ENCODE measurements around the gene STIM2. TPM values are rescaled to one million over a fixed set of nuclear protein-coding genes. Genes with fewer than 3 reads are reported as not detected.

The STIM2 gene
- total and polyA plus RNA-seq, 2 donors, result 14.9 to 34.9 TPM

GRCh38 chr4:27050731-27051130 is 190.1 kb downstream of the STIM2 start:
- Histone ChIP-seq H3K4me1 (ENCODE audit: insufficient read depth) (no peaks in the 10 kb centered on the region), H3K36me3 (ENCODE audit: insufficient read depth) (no peaks in the 10 kb centered on the region), H3K4me3 (ENCODE audit: low read depth, low read length) (no peak overlapping the region), H3K27ac (ENCODE audit: low read depth) (no peak overlapping the region)
- no peak for DNase-seq (ENCODE audit: extremely low spot score)
- 91% methylated on average over 3 of the region's 3 CpGs for WGBS

GRCh38 chr4:27055221-27055760 is 194.7 kb downstream of the STIM2 start:
- DNase-seq (ENCODE audit: extremely low spot score), result no peak
- Histone ChIP-seq H3K36me3 (ENCODE audit: insufficient read depth) (no peaks in the 10 kb centered on the region), H3K4me1 (ENCODE audit: insufficient read depth) (no peaks in the 10 kb centered on the region), H3K27ac (ENCODE audit: low read depth) (no peak overlapping the region), H3K4me3 (ENCODE audit: low read depth, low read length) (no peak overlapping the region)
- 69% methylated on average over 3 of the region's 3 CpGs for WGBS

DNA sequence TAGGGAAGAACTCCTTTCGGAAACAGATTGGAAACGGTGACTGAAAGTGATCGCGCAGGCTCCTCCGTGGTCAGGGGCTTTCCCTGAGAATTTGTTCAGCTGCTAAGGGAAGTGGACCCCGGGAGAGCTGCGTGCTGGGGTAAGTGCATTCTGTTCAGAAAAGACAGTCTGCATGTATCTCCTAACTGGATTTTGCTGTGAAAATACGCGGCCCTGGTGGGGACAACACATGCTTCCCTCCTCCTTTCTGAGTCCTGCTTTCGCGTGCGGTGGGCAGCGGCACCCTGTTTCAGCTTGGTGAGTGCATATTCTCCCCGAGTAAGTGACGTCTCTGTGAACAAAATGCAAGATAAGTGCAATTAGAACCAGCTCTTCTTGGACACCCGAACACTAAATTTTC is 195.6 kb downstream of the STIM2 start:
- no peak overlapping the region for H3K27ac ChIP-seq (ENCODE audit: low read depth)
- no peak overlapping the region for H3K4me3 ChIP-seq (ENCODE audit: low read depth, low read length)
- no peaks in the 10 kb centered on the region for H3K36me3 ChIP-seq (ENCODE audit: insufficient read depth)
- 93% methylated on average over 16 of the region's 16 CpGs for WGBS
- no peak for DNase-seq (ENCODE audit: extremely low spot score)
- H3K4me1 ChIP-seq (ENCODE audit: insufficient read depth), result no peaks in the 10 kb centered on the region

- DNase-seq (ENCODE audit: extremely low spot score), result no peak
- H3K36me3 ChIP-seq (ENCODE audit: insufficient read depth), result no peaks in the 10 kb centered on the region
Measured at GRCh38 chr4:27057053-27057452, 196.4 kb downstream of the STIM2 start.

GRCh38 chr4:27057662-27058061 is 197.0 kb downstream of the STIM2 start:
- no peaks in the 10 kb centered on the region for H3K4me1 ChIP-seq (ENCODE audit: insufficient read depth)
- no peak overlapping the region for H3K4me3 ChIP-seq (ENCODE audit: low read depth, low read length)
- no peaks in the 10 kb centered on the region for H3K36me3 ChIP-seq (ENCODE audit: insufficient read depth)
- DNase-seq (ENCODE audit: extremely low spot score), result no peak
- WGBS, result 80% methylated on average over 6 of the region's 6 CpGs
- H3K27ac ChIP-seq (ENCODE audit: low read depth), result no peak overlapping the region

More at GRCh38 chr4:27057053-27057452, 196.4 kb downstream of the STIM2 start:
- WGBS, result 83% methylated on average over 10 of the region's 10 CpGs
- Histone ChIP-seq H3K27ac (ENCODE audit: low read depth) (no peak overlapping the region), H3K4me1 (ENCODE audit: insufficient read depth) (no peaks in the 10 kb centered on the region), H3K4me3 (ENCODE audit: low read depth, low read length) (no peak overlapping the region)

DNA sequence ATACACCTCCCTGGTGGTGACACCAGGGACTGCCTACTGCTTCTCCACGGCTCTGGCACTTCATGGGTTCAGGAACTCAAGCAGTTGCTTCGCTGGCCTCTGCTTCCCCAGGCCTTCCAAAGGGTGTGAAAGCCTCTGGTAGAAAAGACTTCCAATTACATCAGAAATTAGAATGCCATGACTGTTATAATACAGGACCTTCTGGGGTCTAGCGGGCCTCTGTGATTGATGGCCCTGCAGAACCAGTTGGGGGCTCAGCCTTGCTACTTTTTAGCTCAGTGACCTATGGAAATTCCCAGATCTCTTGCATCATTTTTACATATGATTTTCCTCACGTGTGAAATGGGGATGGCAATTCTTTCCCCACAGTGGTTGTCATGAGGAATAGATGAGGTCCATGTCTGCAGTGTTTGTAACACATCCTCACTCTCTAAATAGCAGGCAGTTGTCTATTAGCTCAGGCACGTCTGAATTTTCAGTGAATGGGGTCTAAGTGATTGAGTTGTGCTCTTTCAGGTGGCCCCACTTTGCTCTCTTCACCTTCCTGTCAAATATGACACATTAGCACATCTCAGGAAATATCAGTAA is 198.3 kb downstream of the STIM2 start:
- 63% methylated on average over 5 of the region's 5 CpGs for WGBS
- H3K4me3 ChIP-seq (ENCODE audit: low read depth, low read length), result no peak overlapping the region
- no peaks in the 10 kb centered on the region for H3K36me3 ChIP-seq (ENCODE audit: insufficient read depth)
- no peak overlapping the region for H3K27ac ChIP-seq (ENCODE audit: low read depth)
- no peak for DNase-seq (ENCODE audit: extremely low spot score)
- no peaks in the 10 kb centered on the region for H3K4me1 ChIP-seq (ENCODE audit: insufficient read depth)

DNA sequence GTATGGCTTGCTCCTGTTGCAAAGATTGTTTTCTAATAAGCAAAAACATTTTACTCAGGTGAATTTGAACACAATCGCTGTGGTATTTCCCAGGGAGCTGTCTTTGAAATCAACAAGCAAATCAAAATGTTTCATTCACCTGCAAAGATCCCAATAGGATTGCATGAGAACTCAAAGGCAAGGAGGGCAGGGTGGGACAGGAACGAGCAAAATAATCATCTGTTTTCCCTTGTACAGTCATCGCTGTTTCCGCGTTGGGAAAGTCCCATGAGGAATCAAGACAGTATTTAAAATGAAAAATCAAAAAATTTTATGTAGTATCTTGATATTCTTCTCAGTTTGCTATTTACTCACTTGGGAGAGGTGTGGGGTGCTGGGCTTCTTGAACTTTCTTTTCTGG is 198.8 kb downstream of the STIM2 start:
- DNase-seq (ENCODE audit: extremely low spot score), result no peak
- no peak overlapping the region for H3K27ac ChIP-seq (ENCODE audit: low read depth)
- WGBS, result 90% methylated on average over 5 of the region's 5 CpGs
- H3K4me3 ChIP-seq (ENCODE audit: low read depth, low read length), result no peak overlapping the region
- no peaks in the 10 kb centered on the region for H3K4me1 ChIP-seq (ENCODE audit: insufficient read depth)
- H3K36me3 ChIP-seq (ENCODE audit: insufficient read depth), result no peaks in the 10 kb centered on the region

DNA sequence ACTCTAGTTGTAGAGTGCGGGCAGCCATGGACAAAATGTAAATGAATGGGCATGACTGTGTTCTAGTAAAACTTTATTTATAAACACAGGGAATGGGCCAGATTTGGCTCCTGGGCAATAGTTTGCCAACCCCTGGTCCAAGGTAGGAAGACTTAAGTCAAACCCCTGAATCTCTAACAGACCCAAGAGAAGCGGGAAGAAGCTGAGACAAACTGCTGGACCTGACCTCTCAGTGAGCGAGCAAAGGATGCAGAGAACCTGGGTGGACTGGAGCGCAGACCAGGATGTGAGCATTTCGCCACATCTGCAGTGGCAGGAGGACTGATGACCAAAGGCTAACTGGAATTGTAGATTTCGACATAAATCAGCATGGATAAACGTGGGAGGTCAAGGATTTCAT is 201.6 kb downstream of the STIM2 start:
- Histone ChIP-seq H3K36me3 (ENCODE audit: insufficient read depth) (no peaks in the 10 kb centered on the region), H3K4me1 (ENCODE audit: insufficient read depth) (no peaks in the 10 kb centered on the region), H3K27ac (ENCODE audit: low read depth) (no peak overlapping the region), H3K4me3 (ENCODE audit: low read depth, low read length) (no peak overlapping the region)
- 91% methylated on average over 7 of the region's 7 CpGs for WGBS
- no peak for DNase-seq (ENCODE audit: extremely low spot score)

DNA sequence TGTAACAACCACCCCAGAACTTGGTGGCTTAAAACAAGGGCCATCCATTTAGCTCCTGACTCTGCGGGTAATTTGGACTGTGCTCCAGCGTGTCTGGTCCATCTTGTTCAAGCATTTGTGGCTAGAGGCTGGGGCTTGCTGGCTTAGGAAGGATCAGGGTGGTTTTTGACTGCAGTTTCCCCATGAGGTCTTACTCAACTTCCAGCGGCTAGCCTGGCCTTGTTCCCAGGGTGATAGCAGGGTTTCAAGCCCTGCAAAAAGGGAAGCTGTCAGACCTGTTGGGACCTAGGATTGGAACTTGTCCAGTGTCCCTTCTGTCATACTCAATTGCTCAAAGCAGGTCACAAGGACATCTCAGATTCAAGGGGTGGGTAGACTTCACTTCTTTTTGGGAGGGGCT is 205.9 kb downstream of the STIM2 start:
- no peak for DNase-seq (ENCODE audit: extremely low spot score)
- 78% methylated on average over 3 of the region's 3 CpGs for WGBS
- no peaks in the 10 kb centered on the region for H3K36me3 ChIP-seq (ENCODE audit: insufficient read depth)

GRCh38 chr4:27068151-27068867 is 207.7 kb downstream of the STIM2 start:
- H3K4me3 ChIP-seq (ENCODE audit: low read depth, low read length), result no peak overlapping the region
- WGBS, result 80% methylated on average over 14 of the region's 14 CpGs
- no peaks in the 10 kb centered on the region for H3K36me3 ChIP-seq (ENCODE audit: insufficient read depth)
- no peak for DNase-seq (ENCODE audit: extremely low spot score)
- H3K27ac ChIP-seq (ENCODE audit: low read depth), result no peak overlapping the region
- no peaks in the 10 kb centered on the region for H3K4me1 ChIP-seq (ENCODE audit: insufficient read depth)

More for the DNA sequence above, 205.9 kb downstream of the STIM2 start:
- Histone ChIP-seq H3K4me3 (ENCODE audit: low read depth, low read length) (no peak overlapping the region), H3K27ac (ENCODE audit: low read depth) (no peak overlapping the region), H3K4me1 (ENCODE audit: insufficient read depth) (no peaks in the 10 kb centered on the region)
